ENCODE results near the gene MICOS13. TPM values are rescaled to one million over a fixed set of nuclear protein-coding genes. Genes with fewer than 3 reads are reported as not detected.

The MICOS13 gene
- total RNA-seq, 2 experiments from 2014 or later: 39.2 to 119 TPM

GRCh38 chr19:5651361-5651760, 29.0 kb downstream of the MICOS13 start:
- H3K9me2 ChIP-seq (ENCODE audit: insufficient read depth, low read length): no peaks in the 10 kb centered on the region
- CTCF ChIA-PET (ENCODE audit: unreplicated experiment): no interaction called here
- POLR2A ChIA-PET: no interaction called here
- no peak overlapping the region for H3K27ac ChIP-seq (ENCODE audit: low read depth, low read length, poor library complexity, severe bottlenecking)
- BruUV-seq (replicated peaks): no TSS peak
- peaks cover 2% of the 10 kb centered on the region; the same call in 1 of the 2 replicates for H4K20me1 ChIP-seq (ENCODE audit: insufficient read depth, low read length)
- TF ChIP-seq CTCF (conservative IDR thresholded peaks at IDR 0.05; ENCODE audit: low read length) (peak; percentile 35; the same call in 1 of the 2 replicates), EZH2phosphoT487 (IDR thresholded peaks at IDR 0.05; ENCODE audit: borderline replicate concordance, low read depth, low read length) (no peak)
- no peak overlapping the region for H3K4me2 ChIP-seq (ENCODE audit: low read length)
- no peak for DNase-seq (ENCODE audit: low spot score)
- no peak overlapping the region for H3K4me3 ChIP-seq (ENCODE audit: low read depth, low read length, poor library complexity, severe bottlenecking)
- no peaks in the 10 kb centered on the region for H3K4me1 ChIP-seq (ENCODE audit: insufficient read depth, low read length, poor library complexity, severe bottlenecking)
- peaks cover 93% of the 10 kb centered on the region for H3K36me3 ChIP-seq (ENCODE audit: insufficient read depth, low read length)
- no peak overlapping the region for H2AFZ ChIP-seq (ENCODE audit: low read length)
- intact Hi-C loops (cut with micrococcal nuclease; ENCODE audit: unreplicated experiment): no loop called here
- 0 out of 2 replicates have a peak, but pooled peaks cover 2% of the 10 kb centered on the region for H3K79me2 ChIP-seq (ENCODE audit: insufficient read depth, low read depth, low read length)
- H3K9me3 ChIP-seq (ENCODE audit: low read length): no peaks in the 10 kb centered on the region

DNA sequence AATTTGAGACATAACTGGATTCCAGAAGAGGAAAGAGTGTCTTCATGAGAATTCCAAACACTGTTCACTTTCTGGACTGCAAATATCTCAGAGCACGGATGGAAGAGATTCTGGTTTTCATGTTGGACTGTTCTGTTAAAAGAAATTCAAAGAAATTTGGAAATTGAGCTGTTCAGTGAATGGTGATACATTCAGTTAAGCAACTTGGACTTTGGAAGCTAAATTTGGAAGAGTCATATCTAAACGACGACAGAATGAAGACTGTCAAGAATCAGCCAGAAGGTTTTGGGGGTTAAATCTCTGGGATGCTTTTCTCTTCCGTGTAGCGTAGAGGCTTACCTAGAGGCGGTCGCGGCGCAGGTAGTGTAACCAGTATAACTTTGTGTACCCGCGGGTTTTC, 31.9 kb downstream of the MICOS13 start:
- Histone ChIP-seq H4K20me1 (ENCODE audit: insufficient read depth, low read length) (peaks cover 22% of the 10 kb centered on the region), H3K4me2 (ENCODE audit: low read length) (no peak overlapping the region), H3K9me2 (ENCODE audit: insufficient read depth, low read length) (no peaks in the 10 kb centered on the region), H3K4me3 (ENCODE audit: low read depth, low read length, poor library complexity, severe bottlenecking) (no peak overlapping the region), H3K36me3 (ENCODE audit: insufficient read depth, low read length) (peaks cover 93% of the 10 kb centered on the region), H2AFZ (ENCODE audit: low read length) (no peak overlapping the region), H3K4me1 (ENCODE audit: insufficient read depth, low read length, poor library complexity, severe bottlenecking) (no peaks in the 10 kb centered on the region), H3K9me3 (ENCODE audit: low read length) (no peaks in the 10 kb centered on the region), H3K27ac (ENCODE audit: low read depth, low read length, poor library complexity, severe bottlenecking) (no peak overlapping the region), H3K79me2 (ENCODE audit: insufficient read depth, low read depth, low read length) (peaks cover 29% of the 10 kb centered on the region)
- CTCF ChIA-PET (ENCODE audit: unreplicated experiment): no interaction called here
- intact Hi-C loops (cut with micrococcal nuclease; ENCODE audit: unreplicated experiment): no loop called here
- DNase-seq (ENCODE audit: low spot score): no peak
- no TSS peak for BruUV-seq (replicated peaks)
- POLR2A ChIA-PET: no interaction called here
- TF ChIP-seq CTCF (conservative IDR thresholded peaks at IDR 0.05; ENCODE audit: low read length): no peak
- no peak for TF ChIP-seq EZH2phosphoT487 (IDR thresholded peaks at IDR 0.05; ENCODE audit: borderline replicate concordance, low read depth, low read length)

DNA sequence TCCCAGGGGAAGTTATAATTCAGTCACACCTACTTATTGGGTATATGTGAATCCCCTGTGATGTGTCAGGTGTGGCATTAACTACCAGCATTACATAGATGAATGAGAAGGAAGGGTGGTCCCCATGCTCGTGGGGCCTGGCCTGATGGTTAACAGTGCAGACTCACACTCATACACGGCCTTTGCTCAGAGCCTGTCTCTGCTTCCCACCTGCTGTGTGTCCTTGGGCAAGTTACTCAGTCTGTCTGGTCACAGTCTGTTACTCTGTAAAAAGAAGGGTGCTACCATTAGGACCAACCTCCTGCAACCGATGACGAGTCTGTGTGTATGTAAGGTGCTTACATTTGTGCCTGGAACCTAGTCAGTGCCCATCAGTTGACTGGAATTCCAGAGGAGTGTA, 33.6 kb downstream of the MICOS13 start:
- H4K20me1 ChIP-seq (ENCODE audit: insufficient read depth, low read length): peaks cover 23% of the 10 kb centered on the region
- no peak overlapping the region for H3K27ac ChIP-seq (ENCODE audit: low read depth, low read length, poor library complexity, severe bottlenecking)
- no peaks in the 10 kb centered on the region for H3K9me3 ChIP-seq (ENCODE audit: low read length)
- H3K79me2 ChIP-seq (ENCODE audit: insufficient read depth, low read depth, low read length): peaks cover 47% of the 10 kb centered on the region
- H2AFZ ChIP-seq (ENCODE audit: low read length): no peak overlapping the region
- TF ChIP-seq CTCF (conservative IDR thresholded peaks at IDR 0.05; ENCODE audit: low read length) (no peak), EZH2phosphoT487 (IDR thresholded peaks at IDR 0.05; ENCODE audit: borderline replicate concordance, low read depth, low read length) (no peak)
- H3K4me3 ChIP-seq (ENCODE audit: low read depth, low read length, poor library complexity, severe bottlenecking): no peak overlapping the region
- H3K36me3 ChIP-seq (ENCODE audit: insufficient read depth, low read length): peaks cover 93% of the 10 kb centered on the region
- intact Hi-C loops (cut with micrococcal nuclease; ENCODE audit: unreplicated experiment): no loop called here
- CTCF ChIA-PET (ENCODE audit: unreplicated experiment): no interaction called here
- no peak overlapping the region for H3K4me2 ChIP-seq (ENCODE audit: low read length)
- H3K9me2 ChIP-seq (ENCODE audit: insufficient read depth, low read length): no peaks in the 10 kb centered on the region
- no peak for DNase-seq (ENCODE audit: low spot score)
- BruUV-seq (replicated peaks): no TSS peak
- H3K4me1 ChIP-seq (ENCODE audit: insufficient read depth, low read length, poor library complexity, severe bottlenecking): no peaks in the 10 kb centered on the region
- POLR2A ChIA-PET: no interaction called here
